ENCODE data around the gene E2F3. TPM values are rescaled to one million over a fixed set of nuclear protein-coding genes. Genes with fewer than 3 reads are reported as not detected.

E2F3 gene
- total RNA-seq, 4 donors from 2014 or later: 9.4 to 15.8 (median 11.9) TPM

DNA sequence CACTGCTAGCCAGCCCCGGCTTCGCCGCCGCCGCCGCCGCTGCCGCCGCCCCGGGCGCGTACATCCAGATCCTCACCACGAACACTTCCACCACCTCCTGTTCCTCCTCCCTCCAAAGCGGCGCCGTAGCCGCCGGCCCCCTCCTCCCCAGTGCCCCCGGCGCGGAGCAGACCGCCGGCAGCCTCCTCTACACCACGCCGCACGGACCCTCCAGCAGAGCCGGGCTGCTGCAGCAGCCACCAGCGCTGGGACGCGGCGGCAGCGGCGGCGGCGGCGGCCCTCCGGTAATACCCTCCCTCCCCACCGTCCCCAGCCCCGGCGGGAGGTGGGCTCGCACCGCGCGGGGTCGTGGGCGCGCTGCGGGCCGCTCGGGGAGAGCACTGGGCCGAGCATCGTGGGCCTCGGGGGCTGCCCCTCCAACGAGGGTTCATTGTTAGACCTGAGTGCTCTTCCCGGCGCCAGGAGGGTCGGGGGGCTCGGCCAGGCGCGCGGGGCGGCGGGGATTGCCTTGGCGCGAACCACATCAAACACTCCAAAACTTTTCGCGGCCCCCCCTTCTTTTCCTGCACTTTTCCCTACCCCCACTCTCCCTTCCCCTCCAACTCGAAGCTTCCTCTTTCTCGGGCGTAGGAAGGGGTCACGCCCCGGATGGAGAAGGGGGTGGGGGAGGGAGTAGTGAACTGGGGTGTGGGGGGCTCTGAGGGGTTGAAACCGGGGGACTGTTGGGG, 827 bp downstream of the E2F3 start:
- TF ChIP-seq, protein P1, sequence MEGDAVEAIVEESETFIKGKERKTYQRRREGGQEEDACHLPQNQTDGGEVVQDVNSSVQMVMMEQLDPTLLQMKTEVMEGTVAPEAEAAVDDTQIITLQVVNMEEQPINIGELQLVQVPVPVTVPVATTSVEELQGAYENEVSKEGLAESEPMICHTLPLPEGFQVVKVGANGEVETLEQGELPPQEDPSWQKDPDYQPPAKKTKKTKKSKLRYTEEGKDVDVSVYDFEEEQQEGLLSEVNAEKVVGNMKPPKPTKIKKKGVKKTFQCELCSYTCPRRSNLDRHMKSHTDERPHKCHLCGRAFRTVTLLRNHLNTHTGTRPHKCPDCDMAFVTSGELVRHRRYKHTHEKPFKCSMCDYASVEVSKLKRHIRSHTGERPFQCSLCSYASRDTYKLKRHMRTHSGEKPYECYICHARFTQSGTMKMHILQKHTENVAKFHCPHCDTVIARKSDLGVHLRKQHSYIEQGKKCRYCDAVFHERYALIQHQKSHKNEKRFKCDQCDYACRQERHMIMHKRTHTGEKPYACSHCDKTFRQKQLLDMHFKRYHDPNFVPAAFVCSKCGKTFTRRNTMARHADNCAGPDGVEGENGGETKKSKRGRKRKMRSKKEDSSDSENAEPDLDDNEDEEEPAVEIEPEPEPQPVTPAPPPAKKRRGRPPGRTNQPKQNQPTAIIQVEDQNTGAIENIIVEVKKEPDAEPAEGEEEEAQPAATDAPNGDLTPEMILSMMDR (IDR thresholded peaks at IDR 0.05; ENCODE audit: low read depth): no peak

DNA sequence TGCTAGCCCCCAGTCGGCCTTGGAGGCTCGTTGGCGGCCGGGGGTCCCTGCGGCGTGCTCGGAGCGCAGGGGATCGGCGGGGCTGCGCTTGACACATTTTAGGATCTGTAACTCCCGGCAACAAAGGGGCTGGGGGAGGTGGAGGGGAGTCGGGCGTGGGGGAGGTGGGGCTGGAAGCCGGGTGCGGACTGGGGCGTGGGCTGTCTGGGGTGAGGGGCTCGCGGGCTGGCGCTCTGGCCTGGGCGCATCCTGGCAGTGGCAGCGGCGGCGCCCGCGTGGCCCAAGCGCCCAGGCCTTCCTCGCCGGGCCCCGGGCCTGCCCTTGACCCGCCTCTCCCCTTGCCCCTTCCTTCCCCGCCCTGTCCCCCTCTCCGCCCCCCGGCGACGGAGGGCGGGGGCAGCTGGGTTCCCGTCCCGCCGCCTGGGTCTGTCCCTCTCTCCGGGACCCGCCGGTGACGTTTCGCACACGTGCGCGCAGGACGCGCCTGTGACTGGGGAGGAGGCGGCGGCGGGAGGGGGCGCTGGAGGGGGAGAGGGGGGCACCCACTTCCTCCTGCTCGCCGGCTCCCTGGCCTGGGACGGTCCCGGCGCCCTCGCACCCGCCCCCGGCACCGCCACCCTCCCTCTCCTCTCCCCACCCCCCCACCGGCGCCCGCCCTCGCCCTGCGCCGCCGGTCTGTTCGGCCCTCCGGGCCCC, 1.5 kb downstream of the E2F3 start:
- TF ChIP-seq, protein P1 (IDR thresholded peaks at IDR 0.05; ENCODE audit: low read depth): no peak

DNA sequence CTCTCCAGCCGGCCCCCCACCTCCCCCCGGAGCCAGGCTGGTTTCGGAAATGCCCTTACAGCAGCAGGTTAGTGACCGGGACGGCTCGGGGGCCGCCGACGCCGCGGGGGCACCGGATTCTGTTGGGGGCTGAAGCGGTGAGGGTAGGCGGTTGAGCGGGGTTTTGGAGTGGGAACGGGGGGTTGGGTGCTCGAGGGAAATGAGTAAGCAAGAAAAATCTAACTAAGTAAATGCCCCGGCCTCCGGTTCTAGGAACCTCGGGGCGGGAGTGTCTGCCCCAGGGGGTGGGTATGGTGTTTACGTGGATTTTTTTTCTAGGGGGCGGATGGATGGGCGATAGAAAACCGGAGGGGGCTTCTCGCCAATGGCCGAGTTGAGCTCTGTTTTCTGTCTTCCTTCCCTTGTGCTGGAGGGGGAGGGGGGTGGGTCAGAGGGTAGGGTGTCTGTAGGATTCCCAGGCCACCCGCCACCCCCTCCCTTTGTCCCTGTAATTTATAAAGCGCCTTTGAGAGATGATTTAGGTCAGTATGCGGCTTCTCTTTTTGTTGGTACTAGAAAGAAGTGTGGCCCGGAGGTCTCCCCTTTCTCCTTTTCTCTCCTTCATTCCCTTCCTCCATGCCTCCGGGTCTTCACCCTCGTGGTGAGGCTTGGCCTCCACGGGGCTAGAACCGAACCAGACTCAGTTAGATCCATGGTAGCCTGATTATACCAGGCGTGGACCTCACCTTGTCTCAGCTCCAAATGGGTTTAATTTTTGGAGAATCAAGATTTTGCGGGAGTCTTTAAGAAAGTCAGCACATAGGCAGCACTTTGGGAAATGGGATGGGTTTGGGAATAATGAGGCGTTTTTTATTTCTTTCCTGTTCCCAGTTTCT, 2.3 kb downstream of the E2F3 start:
- TF ChIP-seq, protein P1 (IDR thresholded peaks at IDR 0.05; ENCODE audit: low read depth): no peak

DNA sequence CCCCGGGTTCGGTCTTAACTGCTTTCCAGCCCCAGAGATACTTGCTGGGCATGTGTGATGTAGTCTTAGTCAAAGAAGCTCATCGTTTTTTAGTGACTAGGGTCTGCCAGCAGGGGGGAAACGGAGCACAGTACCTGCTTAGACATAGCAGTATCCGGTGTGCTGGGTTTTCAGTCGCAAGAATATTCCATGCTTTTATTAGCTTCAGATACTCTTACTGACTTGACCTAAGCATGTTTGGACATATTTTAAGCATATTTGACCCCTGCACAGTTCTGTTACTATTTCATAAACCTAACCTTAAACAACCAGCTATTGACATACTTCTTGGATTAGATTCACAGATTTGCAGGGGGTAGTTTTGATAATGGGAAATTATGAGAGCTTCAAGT, 3.0 kb downstream of the E2F3 start:
- TF ChIP-seq, protein P1 (IDR thresholded peaks at IDR 0.05; ENCODE audit: low read depth): no peak

DNA sequence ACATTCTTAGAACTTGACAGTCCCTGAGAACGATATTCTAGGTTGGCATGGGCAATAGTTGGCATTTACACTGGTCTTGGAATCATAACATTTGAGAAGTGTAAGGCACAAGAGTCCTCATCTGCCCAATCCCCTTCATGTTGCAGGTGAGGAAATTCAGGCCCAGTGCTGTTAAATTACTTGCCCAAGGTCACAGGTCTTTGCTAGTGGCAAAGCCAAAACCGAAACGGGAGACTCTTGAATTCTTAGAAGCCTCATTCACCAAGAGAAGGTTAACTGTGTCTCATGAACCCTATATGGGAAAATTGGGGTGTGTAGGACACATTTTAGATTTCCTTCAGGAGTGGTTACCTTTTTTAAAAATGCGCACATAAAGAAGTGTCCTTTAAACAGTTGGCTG, 7.2 kb downstream of the E2F3 start:
- TF ChIP-seq, protein P1 (IDR thresholded peaks at IDR 0.05; ENCODE audit: low read depth): no peak

DNA sequence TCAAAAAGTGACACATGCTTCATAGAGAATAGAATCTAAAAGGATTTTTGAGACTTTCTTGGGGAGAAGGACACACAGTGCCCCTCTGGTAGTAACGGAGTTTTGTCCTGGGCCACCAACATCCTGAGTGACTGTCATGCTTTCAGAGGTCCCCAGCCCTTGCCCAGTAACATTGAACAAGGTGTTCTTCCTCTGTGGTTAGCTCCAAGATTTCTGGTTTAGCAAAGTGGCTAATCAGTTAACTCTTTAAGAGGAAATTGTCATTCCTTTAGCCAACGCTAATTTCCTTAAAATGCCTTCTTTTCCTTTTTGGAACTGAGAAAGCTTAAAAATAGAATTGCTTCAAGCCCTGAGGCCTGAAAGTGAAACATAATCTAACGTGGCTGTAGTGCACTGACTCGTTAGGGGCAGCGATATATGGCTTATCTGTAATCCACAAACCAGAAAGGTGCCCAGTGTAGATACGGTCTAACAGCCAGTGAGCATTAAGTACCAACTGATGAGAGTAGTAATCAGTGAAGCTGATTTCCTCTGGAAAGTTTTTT, 7.8 kb downstream of the E2F3 start:
- TF ChIP-seq, protein P1 (IDR thresholded peaks at IDR 0.05; ENCODE audit: low read depth): no peak

Data from subcutaneous adipose tissue (tissue), 4 donors.